ENCODE data around the gene MRPL4. TPM values are rescaled to one million over a fixed set of nuclear protein-coding genes. Genes with fewer than 3 reads are reported as not detected.

MRPL4 gene
- total and polyA plus RNA-seq, 2 of the 13 experiments (the other 11 are each of a cell fraction or from before 2014, with no cell fraction given), result 40.6 to 42.5 TPM

DNA sequence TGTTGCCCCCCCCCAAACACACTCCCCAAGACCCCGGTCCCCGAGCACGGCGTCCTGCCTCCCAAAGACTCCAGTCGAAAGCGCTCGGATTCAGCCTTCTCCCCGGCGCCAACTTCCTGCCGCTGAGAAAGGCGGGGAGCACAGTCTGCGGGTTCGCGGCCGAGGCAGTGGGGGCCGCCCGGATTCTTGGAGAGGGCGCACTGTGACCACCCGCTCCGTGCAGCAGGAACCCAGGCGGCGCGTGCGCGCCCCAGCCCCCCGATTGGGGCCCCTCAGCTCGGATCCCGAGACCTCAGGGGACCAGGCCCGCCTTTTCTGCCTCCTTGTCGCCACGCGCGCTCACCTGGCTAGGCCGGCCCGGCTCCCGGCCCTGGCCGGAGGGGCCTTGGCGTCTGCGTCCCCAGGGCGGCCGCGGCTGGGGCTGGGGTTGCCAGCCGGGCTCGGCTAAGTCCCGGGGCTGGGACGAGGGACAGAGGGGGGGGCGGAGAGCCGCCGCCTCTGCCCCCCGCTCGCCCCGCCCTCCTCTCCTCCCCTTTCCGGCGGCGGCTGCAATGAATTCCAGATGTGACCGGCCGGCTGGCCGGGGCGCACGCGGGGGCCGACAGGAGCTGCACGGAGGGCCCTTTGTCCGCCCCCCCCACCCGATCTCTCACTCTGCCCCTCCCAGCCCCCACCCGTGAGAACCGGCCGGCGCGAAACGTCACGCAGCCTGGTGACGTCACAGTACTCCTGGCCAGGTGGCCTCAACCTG lies 21.0 kb upstream of the MRPL4 start, which contains the start of gene S1PR2 (continued):
- TF ChIP-seq, protein P1, sequence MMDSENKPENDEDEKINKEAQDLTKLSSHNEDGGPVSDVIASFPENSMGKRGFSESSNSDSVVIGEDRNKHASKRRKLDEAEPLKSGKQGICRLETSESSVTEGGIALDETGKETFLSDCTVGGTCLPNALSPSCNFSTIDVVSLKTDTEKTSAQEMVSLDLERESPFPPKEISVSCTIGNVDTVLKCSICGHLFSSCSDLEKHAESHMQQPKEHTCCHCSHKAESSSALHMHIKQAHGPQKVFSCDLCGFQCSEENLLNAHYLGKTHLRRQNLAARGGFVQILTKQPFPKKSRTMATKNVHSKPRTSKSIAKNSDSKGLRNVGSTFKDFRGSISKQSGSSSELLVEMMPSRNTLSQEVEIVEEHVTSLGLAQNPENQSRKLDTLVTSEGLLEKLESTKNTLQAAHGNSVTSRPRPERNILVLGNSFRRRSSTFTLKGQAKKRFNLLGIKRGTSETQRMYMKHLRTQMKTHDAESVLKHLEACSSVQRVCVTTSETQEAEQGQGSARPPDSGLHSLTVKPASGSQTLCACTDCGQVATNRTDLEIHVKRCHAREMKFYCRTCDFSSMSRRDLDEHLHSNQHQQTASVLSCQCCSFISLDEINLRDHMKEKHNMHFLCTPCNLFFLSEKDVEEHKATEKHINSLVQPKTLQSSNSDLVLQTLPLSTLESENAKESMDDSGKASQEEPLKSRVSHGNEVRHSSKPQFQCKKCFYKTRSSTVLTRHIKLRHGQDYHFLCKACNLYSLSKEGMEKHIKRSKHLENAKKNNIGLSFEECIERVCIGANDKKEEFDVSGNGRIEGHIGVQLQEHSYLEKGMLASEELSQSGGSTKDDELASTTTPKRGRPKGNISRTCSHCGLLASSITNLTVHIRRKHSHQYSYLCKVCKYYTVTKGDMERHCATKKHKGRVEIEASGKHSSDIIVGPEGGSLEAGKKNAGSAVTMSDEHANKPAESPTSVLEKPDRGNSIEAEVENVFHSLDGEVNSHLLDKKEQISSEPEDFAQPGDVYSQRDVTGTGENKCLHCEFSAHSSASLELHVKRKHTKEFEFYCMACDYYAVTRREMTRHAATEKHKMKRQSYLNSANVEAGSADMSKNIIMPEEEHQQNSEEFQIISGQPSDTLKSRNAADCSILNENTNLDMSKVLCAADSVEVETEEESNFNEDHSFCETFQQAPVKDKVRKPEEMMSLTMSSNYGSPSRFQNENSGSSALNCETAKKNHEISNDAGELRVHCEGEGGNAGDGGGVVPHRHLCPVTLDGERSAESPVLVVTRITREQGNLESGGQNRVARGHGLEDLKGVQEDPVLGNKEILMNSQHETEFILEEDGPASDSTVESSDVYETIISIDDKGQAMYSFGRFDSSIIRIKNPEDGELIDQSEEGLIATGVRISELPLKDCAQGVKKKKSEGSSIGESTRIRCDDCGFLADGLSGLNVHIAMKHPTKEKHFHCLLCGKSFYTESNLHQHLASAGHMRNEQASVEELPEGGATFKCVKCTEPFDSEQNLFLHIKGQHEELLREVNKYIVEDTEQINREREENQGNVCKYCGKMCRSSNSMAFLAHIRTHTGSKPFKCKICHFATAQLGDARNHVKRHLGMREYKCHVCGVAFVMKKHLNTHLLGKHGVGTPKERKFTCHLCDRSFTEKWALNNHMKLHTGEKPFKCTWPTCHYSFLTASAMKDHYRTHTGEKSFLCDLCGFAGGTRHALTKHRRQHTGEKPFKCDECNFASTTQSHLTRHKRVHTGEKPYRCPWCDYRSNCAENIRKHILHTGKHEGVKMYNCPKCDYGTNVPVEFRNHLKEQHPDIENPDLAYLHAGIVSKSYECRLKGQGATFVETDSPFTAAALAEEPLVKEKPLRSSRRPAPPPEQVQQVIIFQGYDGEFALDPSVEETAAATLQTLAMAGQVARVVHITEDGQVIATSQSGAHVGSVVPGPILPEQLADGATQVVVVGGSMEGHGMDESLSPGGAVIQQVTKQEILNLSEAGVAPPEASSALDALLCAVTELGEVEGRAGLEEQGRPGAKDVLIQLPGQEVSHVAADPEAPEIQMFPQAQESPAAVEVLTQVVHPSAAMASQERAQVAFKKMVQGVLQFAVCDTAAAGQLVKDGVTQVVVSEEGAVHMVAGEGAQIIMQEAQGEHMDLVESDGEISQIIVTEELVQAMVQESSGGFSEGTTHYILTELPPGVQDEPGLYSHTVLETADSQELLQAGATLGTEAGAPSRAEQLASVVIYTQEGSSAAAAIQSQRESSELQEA (CRISPR knock-in tag; IDR thresholded peaks at IDR 0.05; ENCODE audit: not compliant biosample characterization), result peak; percentile 34
- TF ChIP-seq PHF8 (CRISPR knock-in tag; IDR thresholded peaks at IDR 0.05) (peak; percentile 32; the same call in 1 of the 2 replicates), ETV6 (CRISPR knock-in tag; conservative IDR thresholded peaks at IDR 0.05) (no peak), RFX1 (IDR thresholded peaks at IDR 0.05) (no peak), IRX3 (CRISPR knock-in tag; IDR thresholded peaks at IDR 0.05; ENCODE audit: borderline replicate concordance, low read depth) (no peak), SNAI1 (CRISPR knock-in tag; IDR thresholded peaks at IDR 0.05; ENCODE audit: borderline replicate concordance) (no peak), HNRNPK (IDR thresholded peaks at IDR 0.05; ENCODE audit: low read depth, low read length, poor library complexity, severe bottlenecking) (peak; percentile 67), ZNF253 (CRISPR knock-in tag; IDR thresholded peaks at IDR 0.05; ENCODE audit: borderline replicate concordance) (no peak)
- TF ChIP-seq, protein P2, sequence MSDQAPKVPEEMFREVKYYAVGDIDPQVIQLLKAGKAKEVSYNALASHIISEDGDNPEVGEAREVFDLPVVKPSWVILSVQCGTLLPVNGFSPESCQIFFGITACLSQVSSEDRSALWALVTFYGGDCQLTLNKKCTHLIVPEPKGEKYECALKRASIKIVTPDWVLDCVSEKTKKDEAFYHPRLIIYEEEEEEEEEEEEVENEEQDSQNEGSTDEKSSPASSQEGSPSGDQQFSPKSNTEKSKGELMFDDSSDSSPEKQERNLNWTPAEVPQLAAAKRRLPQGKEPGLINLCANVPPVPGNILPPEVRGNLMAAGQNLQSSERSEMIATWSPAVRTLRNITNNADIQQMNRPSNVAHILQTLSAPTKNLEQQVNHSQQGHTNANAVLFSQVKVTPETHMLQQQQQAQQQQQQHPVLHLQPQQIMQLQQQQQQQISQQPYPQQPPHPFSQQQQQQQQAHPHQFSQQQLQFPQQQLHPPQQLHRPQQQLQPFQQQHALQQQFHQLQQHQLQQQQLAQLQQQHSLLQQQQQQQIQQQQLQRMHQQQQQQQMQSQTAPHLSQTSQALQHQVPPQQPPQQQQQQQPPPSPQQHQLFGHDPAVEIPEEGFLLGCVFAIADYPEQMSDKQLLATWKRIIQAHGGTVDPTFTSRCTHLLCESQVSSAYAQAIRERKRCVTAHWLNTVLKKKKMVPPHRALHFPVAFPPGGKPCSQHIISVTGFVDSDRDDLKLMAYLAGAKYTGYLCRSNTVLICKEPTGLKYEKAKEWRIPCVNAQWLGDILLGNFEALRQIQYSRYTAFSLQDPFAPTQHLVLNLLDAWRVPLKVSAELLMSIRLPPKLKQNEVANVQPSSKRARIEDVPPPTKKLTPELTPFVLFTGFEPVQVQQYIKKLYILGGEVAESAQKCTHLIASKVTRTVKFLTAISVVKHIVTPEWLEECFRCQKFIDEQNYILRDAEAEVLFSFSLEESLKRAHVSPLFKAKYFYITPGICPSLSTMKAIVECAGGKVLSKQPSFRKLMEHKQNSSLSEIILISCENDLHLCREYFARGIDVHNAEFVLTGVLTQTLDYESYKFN (CRISPR knock-in tag; conservative IDR thresholded peaks at IDR 0.05), result 0 out of 2 replicates have a peak, but pooled peaks have one; percentile 17
- TF ChIP-seq, protein P3, sequence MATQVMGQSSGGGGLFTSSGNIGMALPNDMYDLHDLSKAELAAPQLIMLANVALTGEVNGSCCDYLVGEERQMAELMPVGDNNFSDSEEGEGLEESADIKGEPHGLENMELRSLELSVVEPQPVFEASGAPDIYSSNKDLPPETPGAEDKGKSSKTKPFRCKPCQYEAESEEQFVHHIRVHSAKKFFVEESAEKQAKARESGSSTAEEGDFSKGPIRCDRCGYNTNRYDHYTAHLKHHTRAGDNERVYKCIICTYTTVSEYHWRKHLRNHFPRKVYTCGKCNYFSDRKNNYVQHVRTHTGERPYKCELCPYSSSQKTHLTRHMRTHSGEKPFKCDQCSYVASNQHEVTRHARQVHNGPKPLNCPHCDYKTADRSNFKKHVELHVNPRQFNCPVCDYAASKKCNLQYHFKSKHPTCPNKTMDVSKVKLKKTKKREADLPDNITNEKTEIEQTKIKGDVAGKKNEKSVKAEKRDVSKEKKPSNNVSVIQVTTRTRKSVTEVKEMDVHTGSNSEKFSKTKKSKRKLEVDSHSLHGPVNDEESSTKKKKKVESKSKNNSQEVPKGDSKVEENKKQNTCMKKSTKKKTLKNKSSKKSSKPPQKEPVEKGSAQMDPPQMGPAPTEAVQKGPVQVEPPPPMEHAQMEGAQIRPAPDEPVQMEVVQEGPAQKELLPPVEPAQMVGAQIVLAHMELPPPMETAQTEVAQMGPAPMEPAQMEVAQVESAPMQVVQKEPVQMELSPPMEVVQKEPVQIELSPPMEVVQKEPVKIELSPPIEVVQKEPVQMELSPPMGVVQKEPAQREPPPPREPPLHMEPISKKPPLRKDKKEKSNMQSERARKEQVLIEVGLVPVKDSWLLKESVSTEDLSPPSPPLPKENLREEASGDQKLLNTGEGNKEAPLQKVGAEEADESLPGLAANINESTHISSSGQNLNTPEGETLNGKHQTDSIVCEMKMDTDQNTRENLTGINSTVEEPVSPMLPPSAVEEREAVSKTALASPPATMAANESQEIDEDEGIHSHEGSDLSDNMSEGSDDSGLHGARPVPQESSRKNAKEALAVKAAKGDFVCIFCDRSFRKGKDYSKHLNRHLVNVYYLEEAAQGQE (IDR thresholded peaks at IDR 0.05; ENCODE audit: borderline replicate concordance in 1 of 2, low read depth in 1 of 2, low read length in 2 of 2), result no peak
- TF ChIP-seq, protein P4, sequence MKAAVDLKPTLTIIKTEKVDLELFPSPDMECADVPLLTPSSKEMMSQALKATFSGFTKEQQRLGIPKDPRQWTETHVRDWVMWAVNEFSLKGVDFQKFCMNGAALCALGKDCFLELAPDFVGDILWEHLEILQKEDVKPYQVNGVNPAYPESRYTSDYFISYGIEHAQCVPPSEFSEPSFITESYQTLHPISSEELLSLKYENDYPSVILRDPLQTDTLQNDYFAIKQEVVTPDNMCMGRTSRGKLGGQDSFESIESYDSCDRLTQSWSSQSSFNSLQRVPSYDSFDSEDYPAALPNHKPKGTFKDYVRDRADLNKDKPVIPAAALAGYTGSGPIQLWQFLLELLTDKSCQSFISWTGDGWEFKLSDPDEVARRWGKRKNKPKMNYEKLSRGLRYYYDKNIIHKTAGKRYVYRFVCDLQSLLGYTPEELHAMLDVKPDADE (CRISPR knock-in tag; IDR thresholded peaks at IDR 0.05), result no peak

Measured in HepG2 (cell line).